T1000 (cell line): ENCODE results near the gene PI16.
"Not testable (repeated sequence)": the region's sequence is repeated elsewhere in the genome, so short reads cannot be mapped to it uniquely, and the experiment has no call there.

Source experiments
- DNase-seq: peaks from one replicate; lab custom pipeline; 2025; ENCODE audit warnings: mixed read lengths; lab: John Stamatoyannopoulos, UW

PI16 gene

GRCh38 chr6:36975231-36976006 is 20.9 kb downstream of the PI16 start:
- no peak for DNase-seq

- no peak for DNase-seq
These were observed 21.4 kb downstream of the PI16 start for GRCh38 chr6:36976007-36976264.

DNA sequence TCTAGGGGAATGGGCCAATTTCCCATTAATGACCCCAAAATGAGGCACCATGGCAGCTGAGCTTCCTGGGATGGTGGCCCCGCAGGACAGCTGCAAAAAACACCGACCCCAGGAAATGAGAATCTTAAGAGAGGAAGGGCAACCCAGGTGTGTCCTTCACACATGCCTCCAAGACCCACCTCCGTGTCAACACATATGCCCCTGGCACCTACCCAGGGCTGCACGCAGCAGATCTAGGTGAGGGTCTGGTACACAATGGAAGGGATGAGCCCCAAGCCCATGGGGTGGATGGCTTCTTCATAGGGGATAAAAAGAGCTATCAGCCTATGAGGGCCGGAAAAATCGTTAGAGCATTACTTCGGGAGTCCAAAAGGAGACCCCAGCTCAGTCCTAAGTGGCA is 22.0 kb downstream of the PI16 start:
- DNase-seq = no peak

DNA sequence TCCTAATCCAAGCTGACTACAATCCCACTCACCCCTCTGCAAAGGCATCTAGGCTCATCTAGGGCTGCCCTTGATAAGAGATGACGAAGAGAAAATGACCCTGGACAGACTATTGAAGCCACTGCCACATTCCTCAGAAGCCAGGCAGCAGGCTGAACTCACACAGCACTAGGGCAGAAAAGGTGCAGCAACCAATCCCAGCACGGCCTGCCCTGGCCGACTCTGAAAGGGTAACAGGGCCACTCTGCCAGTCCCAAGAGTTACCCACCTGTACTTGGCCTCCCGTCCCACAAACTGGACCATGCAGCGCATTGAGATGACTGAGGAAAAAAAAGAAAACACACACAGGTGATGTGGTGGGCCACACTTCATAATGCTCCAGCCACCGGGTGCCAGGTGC is 22.4 kb downstream of the PI16 start:
- DNase-seq = no peak

- no peak for DNase-seq
These were observed 23.0 kb downstream of the PI16 start for GRCh38 chr6:36977470-36977941.

DNA sequence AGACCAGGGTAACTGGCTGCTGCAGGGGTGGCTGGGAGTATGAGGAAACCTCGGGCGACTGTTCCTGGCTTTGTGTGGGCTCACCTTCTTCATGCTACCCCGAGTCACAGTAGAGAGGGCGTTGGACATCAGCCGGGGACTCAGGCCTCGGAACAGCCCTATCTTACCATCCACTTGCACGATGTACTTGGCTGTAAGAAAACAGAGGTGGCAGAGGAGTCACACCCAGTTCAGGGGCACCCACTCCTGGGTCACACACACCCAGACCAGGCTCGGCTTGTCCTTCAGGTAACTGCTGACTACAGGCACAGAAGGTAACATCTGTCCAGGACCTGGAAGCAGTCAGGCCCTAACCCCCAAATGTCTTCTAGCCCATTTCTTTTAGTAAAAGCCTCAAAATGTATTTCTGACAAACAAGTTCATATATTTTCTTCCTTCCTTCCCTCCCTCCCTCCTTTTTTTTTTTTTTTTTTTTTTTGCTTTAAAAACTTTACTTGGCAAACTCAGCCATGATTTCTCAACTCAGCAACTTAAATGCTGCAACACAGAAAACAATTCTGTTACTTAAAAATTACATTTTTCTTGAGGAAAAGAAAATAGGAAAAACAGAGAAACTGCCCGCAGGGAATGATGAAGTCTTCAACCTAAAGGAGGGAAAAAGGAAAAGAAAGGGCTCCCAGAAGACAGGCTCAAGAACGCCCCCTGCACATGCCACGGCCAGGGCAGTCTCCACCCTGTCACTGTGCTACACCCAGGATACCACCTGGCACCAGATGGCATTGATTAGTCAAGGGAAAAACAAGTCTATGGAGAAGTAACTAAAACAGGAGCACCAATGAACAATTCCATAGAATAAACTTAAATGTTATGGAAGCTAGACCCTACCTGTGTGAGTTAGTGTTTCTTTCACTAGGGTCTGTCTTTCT is 24.1 kb downstream of the PI16 start:
- DNase-seq = no peak

GRCh38 chr6:36979347-36979742 is 24.8 kb downstream of the PI16 start:
- no peak for DNase-seq

DNA sequence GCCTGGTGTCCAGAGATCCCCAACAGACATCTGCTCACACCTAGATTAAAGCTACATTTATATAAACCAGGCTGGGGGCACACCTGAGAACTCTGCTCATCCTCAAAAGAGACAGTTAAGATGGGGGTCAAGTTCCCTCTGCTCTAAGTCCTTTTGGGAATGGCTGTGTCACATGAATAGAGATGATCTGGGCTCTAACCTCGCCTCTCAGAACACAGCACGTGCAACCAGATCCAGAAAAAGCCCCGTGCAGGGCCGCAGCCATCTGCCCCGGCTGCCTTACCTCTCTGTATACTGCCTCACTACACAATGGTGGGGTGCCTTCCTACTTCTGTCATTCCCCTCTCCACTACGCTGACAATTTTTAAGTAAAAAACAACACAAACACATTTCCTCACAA is 25.6 kb downstream of the PI16 start:
- no peak for DNase-seq

- no peak for DNase-seq
These were observed 26.5 kb downstream of the PI16 start for GRCh38 chr6:36980876-36981619.

- DNase-seq = no peak
These were observed 29.0 kb downstream of the PI16 start for GRCh38 chr6:36983538-36983937.

DNA sequence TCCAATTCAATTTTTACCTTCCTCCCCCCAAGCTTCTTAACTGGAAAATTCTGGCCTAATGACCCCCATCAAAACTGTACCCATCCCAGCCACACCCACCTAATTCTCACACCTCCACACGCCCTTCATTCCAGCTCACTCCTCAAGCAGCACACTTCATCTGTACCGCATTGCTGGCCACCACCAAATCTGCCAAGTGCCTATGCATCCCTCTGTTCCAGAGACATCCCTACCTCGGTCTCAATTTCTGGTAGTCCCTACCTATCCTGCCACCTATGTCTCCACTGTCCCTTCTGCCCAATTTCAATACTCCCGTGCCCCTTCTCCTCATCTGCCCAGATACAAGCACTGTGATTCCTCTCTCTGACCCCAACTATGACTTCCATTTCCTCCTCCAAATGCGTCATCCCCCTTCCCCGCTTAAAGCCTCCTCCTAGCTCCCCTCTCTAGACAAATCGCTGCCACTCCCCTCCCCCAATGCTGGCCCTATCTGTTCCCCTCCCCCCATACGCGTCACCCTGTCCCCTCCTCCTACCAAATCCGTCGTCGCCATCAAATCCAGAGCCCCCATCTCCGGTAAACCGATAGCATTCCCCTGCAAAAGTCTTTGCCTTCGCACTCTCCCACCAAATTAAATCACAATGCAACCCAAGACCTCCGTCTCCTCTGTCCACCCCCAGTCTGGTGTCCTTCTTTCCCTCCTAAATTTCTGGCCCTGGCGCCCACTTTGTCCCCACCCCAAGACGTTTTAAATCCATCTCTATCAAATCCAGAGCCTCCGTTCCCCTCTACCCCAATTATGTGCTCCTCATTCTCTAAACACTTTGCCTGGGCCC is 30.3 kb downstream of the PI16 start:
- peak; percentile 44 for DNase-seq

DNA sequence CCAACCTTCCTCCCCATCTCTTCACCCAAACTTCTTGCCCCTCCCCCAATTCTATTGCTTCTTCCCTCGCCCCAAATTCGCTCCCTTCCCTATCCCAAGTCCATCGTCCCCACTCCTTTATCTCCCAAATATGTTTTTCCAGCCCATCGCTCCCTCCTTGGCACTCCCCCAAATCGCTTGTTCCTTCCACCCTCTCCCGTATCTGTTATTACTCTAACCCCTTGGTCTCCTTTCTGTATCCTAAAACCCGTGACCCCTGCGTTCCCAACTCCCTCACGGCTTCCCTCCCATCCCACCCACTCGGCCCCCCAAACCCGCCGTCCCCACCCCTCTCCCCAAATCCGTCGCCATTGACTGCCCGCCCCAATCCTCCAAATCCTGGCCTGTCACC is 30.9 kb downstream of the PI16 start:
- DNase-seq = no peak

- peak; percentile 90 for DNase-seq
These were observed 31.5 kb downstream of the PI16 start, which contains the start of gene MTCH1 for GRCh38 chr6:36985808-36986703. TSS of gene MTCH1 (minus strand) at chr6:36986196. CDS start at chr6:36986173, 23 bp downstream.

DNA sequence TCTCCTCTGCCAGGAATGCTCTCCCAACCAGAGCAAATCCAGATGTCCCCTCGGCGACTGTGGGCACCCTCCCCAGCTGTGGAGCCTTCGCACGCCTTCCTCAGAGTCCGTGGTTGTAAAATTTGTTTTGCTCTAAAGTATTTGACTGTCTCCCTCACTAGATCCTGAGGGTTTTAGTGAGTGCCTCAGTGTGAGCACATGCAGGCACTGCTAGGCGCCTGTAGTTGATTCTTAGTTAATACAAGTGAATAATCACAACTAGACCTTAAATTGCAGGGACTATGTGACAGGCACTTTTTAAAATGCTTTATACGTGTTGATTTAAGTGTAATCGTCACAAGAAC is 32.1 kb downstream of the PI16 start:
- DNase-seq = no peak

- DNase-seq = no peak
These were observed 34.7 kb downstream of the PI16 start for GRCh38 chr6:36989264-36989663.

GRCh38 chr6:36990401-36990800 is 35.9 kb downstream of the PI16 start:
- DNase-seq = not testable (repeated sequence)

GRCh38 chr6:36997811-36998722 is 43.5 kb downstream of the PI16 start:
- no peak for DNase-seq

DNA sequence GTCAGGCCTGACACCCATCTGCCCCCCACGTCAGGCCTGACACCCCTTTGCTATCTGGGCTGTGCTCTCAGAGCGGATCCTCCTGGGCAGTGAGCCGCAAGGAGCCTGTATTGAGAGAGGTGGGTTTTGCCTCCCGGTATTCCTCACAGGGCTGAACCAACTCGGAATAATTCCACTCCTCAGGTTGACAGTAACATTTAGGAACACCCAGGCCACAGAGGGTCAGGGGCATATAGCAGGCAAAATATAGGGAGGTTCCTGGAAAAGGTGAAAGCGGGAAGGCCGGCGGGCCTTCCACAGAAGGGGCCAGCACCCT is 44.1 kb downstream of the PI16 start:
- no peak for DNase-seq

GRCh38 chr6:36999061-36999750 is 44.7 kb downstream of the PI16 start:
- DNase-seq = no peak
